Karpas-422 (cell line): ENCODE data around the gene SYT1. TPM values are rescaled to one million over a fixed set of nuclear protein-coding genes. Genes with fewer than 3 reads are reported as not detected.

ENCODE experiments used
- DNase-seq: peaks from one replicate; pipeline ENCODE4 v3.0.0-alpha.2; 2015
- H2AFZ ChIP-seq: fragments of 200-600 bp; sonication (generic); 2 replicates; pipeline ENCODE4 v1.6.1; 2014; ENCODE audit warnings: antibody characterized with exemption, low read length, mixed read lengths
- H3K27ac ChIP-seq: fragments of 200-600 bp; sonication (generic); 2 replicates; pipeline ENCODE4 v1.5.1; 2014; ENCODE audit warnings: mild to moderate bottlenecking, low read length, moderate library complexity
- H3K27me3 ChIP-seq: fragments of 200-600 bp; sonication (generic); 2 replicates; pipeline ENCODE4 v1.6.1; 2014; ENCODE audit warnings: low read length, mixed read lengths
- H3K36me3 ChIP-seq: fragments of 200-600 bp; sonication (generic); 2 replicates; pipeline ENCODE4 v1.6.1; 2014; ENCODE audit warnings: low read length, mixed read lengths; ENCODE audit not compliant: insufficient read depth
- H3K4me1 ChIP-seq: fragments of 200-600 bp; sonication (generic); 2 replicates; pipeline ENCODE4 v1.6.1; 2014; ENCODE audit warnings: mild to moderate bottlenecking, low read length, mixed read lengths
- H3K4me2 ChIP-seq: fragments of 200-600 bp; sonication (generic); 2 replicates; pipeline ENCODE4 v1.6.1; 2014; ENCODE audit warnings: low read length, low read depth, mild to moderate bottlenecking; ENCODE audit not compliant: poor library complexity, severe bottlenecking
- H3K4me3 ChIP-seq: fragments of 200-600 bp; sonication (generic); 2 replicates; pipeline ENCODE4 v1.5.1; 2014; ENCODE audit warnings: mild to moderate bottlenecking, antibody characterized with exemption, low read length, mixed read lengths
- H3K79me2 ChIP-seq: fragments of 200-600 bp; sonication (generic); 2 replicates; pipeline ENCODE4 v1.6.1; 2014; ENCODE audit warnings: mild to moderate bottlenecking, low read length, mixed read lengths
- H3K9ac ChIP-seq: fragments of 200-600 bp; sonication (generic); 2 replicates; pipeline ENCODE4 v1.6.0; 2014; ENCODE audit warnings: low read length
- H3K9me2 ChIP-seq: fragments of 200-600 bp; sonication (generic), shearing (Covaris generic); replicated peaks from 2 replicates; pipeline ENCODE4 v1.6.0; 2014; ENCODE audit warnings: mild to moderate bottlenecking, low read length, moderate library complexity; ENCODE audit not compliant: insufficient read depth
- H3K9me3 ChIP-seq: fragments of 300-700, 200-600 bp; sonication (generic); 2 replicates; pipeline ENCODE4 v1.6.1; 2014; ENCODE audit warnings: low read length, mixed read lengths
- H4K20me1 ChIP-seq: fragments of 200-600 bp; sonication (generic); 2 replicates; pipeline ENCODE4 v1.6.1; 2014; ENCODE audit warnings: mild to moderate bottlenecking, antibody characterized with exemption, low read length, low read depth; ENCODE audit not compliant: insufficient read depth
- total RNA-seq: library from RNA; depleted of rRNA; stranded (reverse); fragments of >200 nt; shearing (Covaris generic); gene quantifications from 2 replicates; pipeline ENCODE4 v1.2.3, GENCODE V29; 2014; ENCODE audit warnings: low replicate concordance

The SYT1 gene
- total RNA-seq, 1 experiment from 2014 or later, result not detected

- no peak overlapping the region for H3K4me3 ChIP-seq
- no peaks in the 10 kb centered on the region for H3K79me2 ChIP-seq
- H3K36me3 ChIP-seq, result no peaks in the 10 kb centered on the region
- no peaks in the 10 kb centered on the region for H4K20me1 ChIP-seq
- no peaks in the 10 kb centered on the region for H3K27me3 ChIP-seq
- DNase-seq, result no peak
- H3K9me3 ChIP-seq, result no peaks in the 10 kb centered on the region
- H3K9me2 ChIP-seq, result no peaks in the 10 kb centered on the region
- H3K27ac ChIP-seq, result no peak overlapping the region
- H3K4me2 ChIP-seq, result no peak overlapping the region
- H3K9ac ChIP-seq, result no peak overlapping the region
- H2AFZ ChIP-seq, result no peak overlapping the region
- H3K4me1 ChIP-seq, result no peaks in the 10 kb centered on the region
These were observed 136.8 kb downstream of the SYT1 start for GRCh38 chr12:79001404-79001803.

DNA sequence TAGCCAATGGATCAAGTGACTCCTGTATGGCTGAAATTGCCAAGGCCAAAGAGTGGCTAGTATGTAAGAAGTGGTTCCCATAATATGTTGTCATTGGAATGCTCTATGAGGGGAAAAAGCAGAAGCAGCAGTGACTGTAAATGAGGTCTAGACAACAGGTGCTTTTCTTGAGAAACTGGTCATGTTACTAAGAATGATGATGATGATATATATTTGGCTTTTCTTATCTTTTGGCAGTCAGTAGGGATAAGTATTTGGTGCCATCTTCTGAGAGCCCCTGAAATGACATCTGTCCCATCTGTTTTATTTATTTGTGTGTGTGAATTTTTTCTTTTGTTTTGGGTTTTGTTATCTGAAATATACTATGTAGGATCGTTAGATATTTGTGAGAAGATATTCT is 141.7 kb downstream of the SYT1 start:
- Histone ChIP-seq H2AFZ (no peak overlapping the region), H3K79me2 (no peaks in the 10 kb centered on the region), H3K9me2 (no peaks in the 10 kb centered on the region), H3K27ac (no peak overlapping the region), H3K4me1 (no peaks in the 10 kb centered on the region), H4K20me1 (no peaks in the 10 kb centered on the region), H3K4me3 (no peak overlapping the region), H3K27me3 (no peaks in the 10 kb centered on the region), H3K4me2 (no peak overlapping the region), H3K36me3 (no peaks in the 10 kb centered on the region), H3K9ac (no peak overlapping the region), H3K9me3 (no peaks in the 10 kb centered on the region)
- DNase-seq, result peak; percentile 42

DNA sequence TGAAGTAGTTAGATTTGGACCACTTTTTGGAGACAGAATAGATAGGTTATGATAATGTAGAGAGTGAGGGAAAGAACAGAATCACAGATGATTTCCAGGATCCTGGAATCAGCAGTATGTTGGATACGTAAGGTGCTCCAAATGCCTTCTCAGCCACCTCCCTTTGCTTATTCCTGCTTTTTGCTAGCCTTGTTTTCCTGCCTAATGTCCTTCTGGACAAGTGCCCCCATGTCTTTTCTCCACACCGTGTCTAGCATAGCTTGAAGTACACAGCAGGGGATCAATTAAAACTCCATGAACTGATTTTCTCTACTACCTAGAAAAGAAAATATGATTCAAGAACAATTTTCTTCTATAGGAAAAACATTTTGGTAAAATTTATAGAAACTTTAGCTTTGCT is 144.0 kb downstream of the SYT1 start:
- Histone ChIP-seq H3K79me2 (no peaks in the 10 kb centered on the region), H3K36me3 (no peaks in the 10 kb centered on the region), H2AFZ (no peak overlapping the region), H3K27ac (no peak overlapping the region), H3K27me3 (no peaks in the 10 kb centered on the region), H3K4me3 (no peak overlapping the region), H3K9ac (no peak overlapping the region), H3K4me1 (no peaks in the 10 kb centered on the region), H4K20me1 (no peaks in the 10 kb centered on the region), H3K9me3 (no peaks in the 10 kb centered on the region), H3K4me2 (no peak overlapping the region), H3K9me2 (no peaks in the 10 kb centered on the region)
- no peak for DNase-seq

GRCh38 chr12:79012636-79013035 is 148.1 kb downstream of the SYT1 start:
- H3K4me2 ChIP-seq, result no peak overlapping the region
- no peak overlapping the region for H3K4me3 ChIP-seq
- no peak for DNase-seq
- no peaks in the 10 kb centered on the region for H3K27me3 ChIP-seq
- H3K4me1 ChIP-seq, result no peaks in the 10 kb centered on the region
- no peaks in the 10 kb centered on the region for H3K9me3 ChIP-seq
- no peaks in the 10 kb centered on the region for H3K79me2 ChIP-seq
- H4K20me1 ChIP-seq, result no peaks in the 10 kb centered on the region
- no peaks in the 10 kb centered on the region for H3K36me3 ChIP-seq
- H3K27ac ChIP-seq, result no peak overlapping the region
- no peak overlapping the region for H3K9ac ChIP-seq
- no peaks in the 10 kb centered on the region for H3K9me2 ChIP-seq
- no peak overlapping the region for H2AFZ ChIP-seq

DNA sequence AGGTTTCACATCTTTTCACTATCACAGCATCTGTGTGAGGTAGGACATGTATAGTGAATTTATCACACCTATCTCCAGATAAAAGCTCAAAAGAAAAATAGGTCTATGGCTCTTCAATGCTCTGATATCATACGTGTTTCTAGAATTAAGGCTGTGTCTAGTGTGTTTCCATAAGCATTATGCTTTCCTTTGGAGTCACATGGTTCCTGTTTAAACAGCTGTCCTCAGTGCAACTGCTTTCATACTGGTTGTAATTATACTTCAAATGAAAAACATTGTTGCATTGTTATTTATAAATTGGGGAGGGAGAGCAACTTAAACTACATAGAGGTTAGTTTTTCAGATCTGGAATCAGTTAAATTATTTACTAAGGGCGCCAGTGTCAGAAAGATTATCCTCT is 151.6 kb downstream of the SYT1 start:
- H3K27me3 ChIP-seq, result no peaks in the 10 kb centered on the region
- H3K9me2 ChIP-seq, result no peaks in the 10 kb centered on the region
- no peaks in the 10 kb centered on the region for H3K79me2 ChIP-seq

DNA sequence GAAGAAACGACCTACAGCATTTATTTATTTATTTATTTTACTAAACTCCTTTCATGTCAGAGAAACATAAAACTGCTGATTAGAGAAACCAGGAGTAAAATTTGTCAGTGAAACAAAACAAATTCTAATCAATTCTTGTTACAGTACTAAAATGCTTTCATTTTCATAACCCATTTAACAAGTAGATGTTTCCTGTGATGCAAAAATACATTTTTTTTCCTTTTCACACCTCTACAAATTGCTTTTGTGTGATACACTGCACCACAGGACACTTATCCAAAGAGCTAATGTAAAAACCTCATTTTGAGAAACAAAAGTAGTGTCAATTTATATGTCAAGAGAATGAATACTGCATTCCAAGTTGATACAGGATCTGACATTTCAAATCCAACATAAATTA is 155.1 kb downstream of the SYT1 start:
- no peak for DNase-seq
- no peak overlapping the region for H3K27ac ChIP-seq
- no peak overlapping the region for H2AFZ ChIP-seq
- no peaks in the 10 kb centered on the region for H3K36me3 ChIP-seq
- H3K4me3 ChIP-seq, result no peak overlapping the region
- H3K79me2 ChIP-seq, result no peaks in the 10 kb centered on the region
- H3K9me3 ChIP-seq, result no peaks in the 10 kb centered on the region
- H3K9me2 ChIP-seq, result no peaks in the 10 kb centered on the region
- H3K27me3 ChIP-seq, result no peaks in the 10 kb centered on the region
- H3K9ac ChIP-seq, result no peak overlapping the region
- no peaks in the 10 kb centered on the region for H3K4me1 ChIP-seq
- H4K20me1 ChIP-seq, result no peaks in the 10 kb centered on the region
- no peak overlapping the region for H3K4me2 ChIP-seq

More for the DNA sequence above, 151.6 kb downstream of the SYT1 start:
- Histone ChIP-seq H3K36me3 (no peaks in the 10 kb centered on the region), H3K4me3 (no peak overlapping the region), H4K20me1 (no peaks in the 10 kb centered on the region), H3K27ac (no peak overlapping the region), H3K4me1 (no peaks in the 10 kb centered on the region), H3K9ac (no peak overlapping the region), H2AFZ (no peak overlapping the region), H3K4me2 (no peak overlapping the region), H3K9me3 (no peaks in the 10 kb centered on the region)
- no peak for DNase-seq

- DNase-seq, result no peak
- no peak overlapping the region for H3K4me3 ChIP-seq
- H3K9ac ChIP-seq, result no peak overlapping the region
- H3K79me2 ChIP-seq, result no peaks in the 10 kb centered on the region
- H4K20me1 ChIP-seq, result no peaks in the 10 kb centered on the region
- H3K27me3 ChIP-seq, result no peaks in the 10 kb centered on the region
- H3K27ac ChIP-seq, result no peak overlapping the region
- no peaks in the 10 kb centered on the region for H3K4me1 ChIP-seq
- no peak overlapping the region for H3K4me2 ChIP-seq
- H3K9me2 ChIP-seq, result no peaks in the 10 kb centered on the region
- no peaks in the 10 kb centered on the region for H3K36me3 ChIP-seq
- H2AFZ ChIP-seq, result no peak overlapping the region
- no peaks in the 10 kb centered on the region for H3K9me3 ChIP-seq
These were observed 155.5 kb downstream of the SYT1 start for GRCh38 chr12:79020106-79020505.

DNA sequence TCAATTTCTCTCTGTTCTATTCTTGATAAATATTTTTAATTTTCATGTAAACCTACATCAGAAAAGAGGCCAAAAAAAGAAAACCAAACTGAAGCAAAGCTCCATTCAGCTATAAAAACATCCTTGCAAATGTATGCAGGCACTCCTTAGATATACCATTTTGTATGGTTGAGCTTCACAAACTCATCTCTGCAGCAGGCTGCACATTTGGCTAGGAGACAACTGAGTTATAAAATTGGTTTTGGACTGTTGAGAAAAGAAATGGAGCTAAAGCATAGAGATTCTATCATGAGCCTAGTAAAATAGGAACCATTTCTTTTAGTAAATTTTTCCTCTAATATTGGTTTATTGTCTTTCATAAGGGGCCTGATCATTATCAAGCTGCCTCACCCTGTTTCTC is 156.4 kb downstream of the SYT1 start:
- H3K27ac ChIP-seq, result no peak overlapping the region
- no peaks in the 10 kb centered on the region for H3K79me2 ChIP-seq
- H3K36me3 ChIP-seq, result no peaks in the 10 kb centered on the region
- no peaks in the 10 kb centered on the region for H3K4me1 ChIP-seq
- no peak overlapping the region for H3K4me3 ChIP-seq
- no peaks in the 10 kb centered on the region for H3K9me2 ChIP-seq
- no peaks in the 10 kb centered on the region for H3K9me3 ChIP-seq
- no peak overlapping the region for H3K9ac ChIP-seq
- H3K4me2 ChIP-seq, result no peak overlapping the region
- DNase-seq, result no peak
- H2AFZ ChIP-seq, result no peak overlapping the region
- H4K20me1 ChIP-seq, result no peaks in the 10 kb centered on the region
- no peaks in the 10 kb centered on the region for H3K27me3 ChIP-seq

DNA sequence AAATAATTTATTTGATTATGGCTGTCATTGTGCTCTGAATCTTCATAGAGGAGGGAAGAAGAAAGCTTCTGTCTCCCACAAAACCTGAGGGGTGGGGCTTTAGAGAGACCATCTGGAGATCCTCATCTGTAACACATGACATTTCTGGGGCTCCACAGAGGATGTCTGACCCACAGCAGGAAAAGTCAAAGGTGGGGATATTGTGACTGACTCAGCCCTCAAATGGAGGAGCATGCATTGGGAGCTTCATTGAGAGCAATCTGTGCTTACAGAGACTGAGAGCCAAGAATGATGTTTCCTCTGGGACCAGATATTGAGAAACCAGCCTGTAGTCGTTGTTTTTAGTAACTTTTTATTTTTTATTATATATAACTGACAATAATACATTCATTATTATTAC is 158.7 kb downstream of the SYT1 start:
- Histone ChIP-seq H3K9me2 (no peaks in the 10 kb centered on the region), H3K9me3 (no peaks in the 10 kb centered on the region), H3K9ac (no peak overlapping the region), H2AFZ (no peak overlapping the region), H3K4me1 (no peaks in the 10 kb centered on the region), H3K4me3 (no peak overlapping the region), H3K27me3 (no peaks in the 10 kb centered on the region), H3K4me2 (no peak overlapping the region), H3K27ac (no peak overlapping the region), H3K79me2 (no peaks in the 10 kb centered on the region), H3K36me3 (no peaks in the 10 kb centered on the region), H4K20me1 (no peaks in the 10 kb centered on the region)
- no peak for DNase-seq
